ENCODE data around the gene GOLGA6A.
A peak's percentile ranks its signal among the peaks of the same experiment; 100 is the strongest.

Gene GOLGA6A

DNA sequence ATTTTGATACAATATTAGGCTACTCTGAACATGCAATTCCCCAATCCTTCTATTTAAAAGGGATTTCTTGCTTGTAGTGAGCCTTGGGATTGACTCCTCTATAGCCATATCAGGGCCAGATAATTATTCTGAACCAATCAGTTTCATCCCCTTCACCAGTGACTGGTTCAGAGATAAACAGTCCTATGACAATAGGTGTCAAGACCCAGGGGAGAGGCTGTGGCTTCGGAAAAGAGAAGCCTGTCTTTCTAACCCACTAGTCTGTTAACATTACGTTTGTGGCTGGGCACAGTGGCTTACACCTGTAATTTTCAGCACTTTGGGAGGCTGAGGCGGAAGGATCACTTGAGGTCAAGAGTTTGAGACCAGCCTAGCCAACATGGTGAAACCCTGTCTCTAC is 41.8 kb upstream of the GOLGA6A start:
- no peak for TF ChIP-seq EZH2phosphoT487 (IDR thresholded peaks at IDR 0.05; ENCODE audit: borderline replicate concordance, low read length)
- TF ChIP-seq, protein P1, sequence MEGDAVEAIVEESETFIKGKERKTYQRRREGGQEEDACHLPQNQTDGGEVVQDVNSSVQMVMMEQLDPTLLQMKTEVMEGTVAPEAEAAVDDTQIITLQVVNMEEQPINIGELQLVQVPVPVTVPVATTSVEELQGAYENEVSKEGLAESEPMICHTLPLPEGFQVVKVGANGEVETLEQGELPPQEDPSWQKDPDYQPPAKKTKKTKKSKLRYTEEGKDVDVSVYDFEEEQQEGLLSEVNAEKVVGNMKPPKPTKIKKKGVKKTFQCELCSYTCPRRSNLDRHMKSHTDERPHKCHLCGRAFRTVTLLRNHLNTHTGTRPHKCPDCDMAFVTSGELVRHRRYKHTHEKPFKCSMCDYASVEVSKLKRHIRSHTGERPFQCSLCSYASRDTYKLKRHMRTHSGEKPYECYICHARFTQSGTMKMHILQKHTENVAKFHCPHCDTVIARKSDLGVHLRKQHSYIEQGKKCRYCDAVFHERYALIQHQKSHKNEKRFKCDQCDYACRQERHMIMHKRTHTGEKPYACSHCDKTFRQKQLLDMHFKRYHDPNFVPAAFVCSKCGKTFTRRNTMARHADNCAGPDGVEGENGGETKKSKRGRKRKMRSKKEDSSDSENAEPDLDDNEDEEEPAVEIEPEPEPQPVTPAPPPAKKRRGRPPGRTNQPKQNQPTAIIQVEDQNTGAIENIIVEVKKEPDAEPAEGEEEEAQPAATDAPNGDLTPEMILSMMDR (IDR thresholded peaks at IDR 0.05; ENCODE audit: low read depth, low read length, poor library complexity, severe bottlenecking) = no peak
- no peaks in the 10 kb centered on the region for H3K9me3 ChIP-seq (ENCODE audit: control insufficient read depth, insufficient read depth, low read length)
- peaks cover 27% of the 10 kb centered on the region for H3K4me1 ChIP-seq (ENCODE audit: control insufficient read depth, low read length)
- no peak overlapping the region for H3K27ac ChIP-seq (ENCODE audit: low read depth, low read length)
- H3K79me2 ChIP-seq (ENCODE audit: control insufficient read depth, low read length) = no peaks in the 10 kb centered on the region
- peaks cover 5% of the 10 kb centered on the region for H3F3A ChIP-seq (ENCODE audit: control insufficient read depth, insufficient read depth)
- H4K20me1 ChIP-seq (ENCODE audit: control insufficient read depth, insufficient read depth, low read depth, low read length) = no peaks in the 10 kb centered on the region; the same call in 1 of the 2 replicates
- H3K27me3 ChIP-seq (ENCODE audit: control insufficient read depth, low read length) = peaks cover 14% of the 10 kb centered on the region
- no peak overlapping the region for H3K4me2 ChIP-seq (ENCODE audit: low read length)
- no peak overlapping the region for H3K4me3 ChIP-seq (ENCODE audit: low read length)
- H3K36me3 ChIP-seq (ENCODE audit: control insufficient read depth, low read length) = no peaks in the 10 kb centered on the region
- no peaks in the 10 kb centered on the region for H3K9me2 ChIP-seq (replicated peaks; ENCODE audit: control insufficient read depth, low read length)

DNA sequence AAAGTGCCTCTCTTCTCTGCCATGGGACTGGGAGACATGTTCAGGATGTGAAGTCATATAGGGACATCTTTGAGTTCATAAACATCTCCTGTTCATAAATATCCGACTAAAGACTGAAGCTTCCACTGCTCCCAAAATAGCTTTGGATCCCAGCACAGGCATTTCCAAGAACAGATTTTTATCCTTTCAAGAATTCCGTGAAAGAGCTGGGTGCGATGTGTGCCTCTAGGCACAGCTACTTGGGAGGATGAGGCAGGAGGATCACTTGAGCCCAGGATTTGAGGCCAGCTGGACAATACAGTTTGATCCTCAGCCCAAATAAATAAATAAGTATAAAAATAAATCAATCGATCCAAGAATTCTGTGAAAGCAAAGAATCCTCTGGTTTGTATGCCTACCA is 41.3 kb upstream of the GOLGA6A start:
- TF ChIP-seq EZH2phosphoT487 (IDR thresholded peaks at IDR 0.05; ENCODE audit: borderline replicate concordance, low read length) = no peak
- TF ChIP-seq, protein P1 (IDR thresholded peaks at IDR 0.05; ENCODE audit: low read depth, low read length, poor library complexity, severe bottlenecking) = no peak
- Histone ChIP-seq H3K27me3 (ENCODE audit: control insufficient read depth, low read length) (peaks cover 11% of the 10 kb centered on the region), H3K36me3 (ENCODE audit: control insufficient read depth, low read length) (no peaks in the 10 kb centered on the region), H3K79me2 (ENCODE audit: control insufficient read depth, low read length) (no peaks in the 10 kb centered on the region), H4K20me1 (ENCODE audit: control insufficient read depth, insufficient read depth, low read depth, low read length) (no peaks in the 10 kb centered on the region; the same call in 1 of the 2 replicates), H3K27ac (ENCODE audit: low read depth, low read length) (no peak overlapping the region), H3F3A (ENCODE audit: control insufficient read depth, insufficient read depth) (peaks cover 5% of the 10 kb centered on the region), H3K4me3 (ENCODE audit: low read length) (peak overlapping the region; percentile 37; the same call in 1 of the 2 replicates), H3K4me2 (ENCODE audit: low read length) (peak overlapping the region; percentile 60), H3K9me3 (ENCODE audit: control insufficient read depth, insufficient read depth, low read length) (no peaks in the 10 kb centered on the region), H3K9me2 (replicated peaks; ENCODE audit: control insufficient read depth, low read length) (no peaks in the 10 kb centered on the region), H3K4me1 (ENCODE audit: control insufficient read depth, low read length) (peaks cover 27% of the 10 kb centered on the region)

DNA sequence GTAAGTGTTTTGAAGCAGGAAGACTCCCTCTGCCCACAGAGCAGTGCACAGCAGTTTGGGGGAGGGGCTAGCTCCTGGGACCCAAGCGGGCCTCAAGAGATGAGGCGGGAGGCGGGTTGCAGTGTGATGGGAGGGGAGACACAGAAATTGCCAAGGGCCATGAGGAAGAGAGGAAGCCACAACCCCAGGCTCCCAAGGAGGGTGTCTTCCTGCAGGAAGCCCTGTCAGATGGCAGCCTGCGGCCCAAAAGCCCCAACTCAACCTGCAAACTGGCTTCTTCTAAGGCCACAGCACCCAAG is 40.7 kb upstream of the GOLGA6A start:
- Histone ChIP-seq H3K4me3 (ENCODE audit: low read length) (peak overlapping the region; percentile 37), H3K4me2 (ENCODE audit: low read length) (peak overlapping the region; percentile 60), H3K36me3 (ENCODE audit: control insufficient read depth, low read length) (no peaks in the 10 kb centered on the region), H3F3A (ENCODE audit: control insufficient read depth, insufficient read depth) (peaks cover 5% of the 10 kb centered on the region), H3K9me2 (replicated peaks; ENCODE audit: control insufficient read depth, low read length) (no peaks in the 10 kb centered on the region), H3K79me2 (ENCODE audit: control insufficient read depth, low read length) (no peaks in the 10 kb centered on the region), H3K27me3 (ENCODE audit: control insufficient read depth, low read length) (peaks cover 5% of the 10 kb centered on the region), H4K20me1 (ENCODE audit: control insufficient read depth, insufficient read depth, low read depth, low read length) (no peaks in the 10 kb centered on the region; the same call in 1 of the 2 replicates), H3K4me1 (ENCODE audit: control insufficient read depth, low read length) (peaks cover 27% of the 10 kb centered on the region), H3K9me3 (ENCODE audit: control insufficient read depth, insufficient read depth, low read length) (no peaks in the 10 kb centered on the region), H3K27ac (ENCODE audit: low read depth, low read length) (peak overlapping the region; percentile 65)
- TF ChIP-seq, protein P1 (IDR thresholded peaks at IDR 0.05; ENCODE audit: low read depth, low read length, poor library complexity, severe bottlenecking) = no peak
- TF ChIP-seq EZH2phosphoT487 (IDR thresholded peaks at IDR 0.05; ENCODE audit: borderline replicate concordance, low read length) = no peak

Measured in DOHH2 (cell line).